ENCODE results near the gene KDM1A.

The KDM1A gene

GRCh38 chr1:23079025-23079424 is 59.8 kb downstream of the KDM1A start:
- no peaks in the 10 kb centered on the region for H3K9me3 ChIP-seq (ENCODE audit: control insufficient read depth in 1 of 2, low read length in 2 of 2)
- no peak overlapping the region for H3K27ac ChIP-seq (ENCODE audit: low read length)
- no peak overlapping the region for H3K4me3 ChIP-seq (ENCODE audit: low read depth in 1 of 2, low read length in 2 of 2)
- H3K27me3 ChIP-seq (ENCODE audit: low read depth, low read length), result no peaks in the 10 kb centered on the region
- peaks cover 52 to 68% of the 10 kb centered on the region in 2 donors for H3K36me3 ChIP-seq (ENCODE audit: control insufficient read depth in 1 of 2, insufficient read depth in 2 of 2, low read length in 2 of 2)
- no peaks in the 10 kb centered on the region for H3K4me1 ChIP-seq (ENCODE audit: control insufficient read depth in 1 of 2, insufficient read depth in 2 of 2, low read length in 2 of 2)

- H3K27me3 ChIP-seq (ENCODE audit: low read depth, low read length), result no peaks in the 10 kb centered on the region
- peaks cover 58 to 84% of the 10 kb centered on the region in 2 donors for H3K36me3 ChIP-seq (ENCODE audit: control insufficient read depth in 1 of 2, insufficient read depth in 2 of 2, low read length in 2 of 2)
- H3K9me3 ChIP-seq (ENCODE audit: control insufficient read depth in 1 of 2, low read length in 2 of 2), result no peaks in the 10 kb centered on the region
- H3K27ac ChIP-seq (ENCODE audit: low read length), result no peak overlapping the region
- peaks cover 0 to 2% of the 10 kb centered on the region in 2 donors for H3K4me1 ChIP-seq (ENCODE audit: control insufficient read depth in 1 of 2, insufficient read depth in 2 of 2, low read length in 2 of 2)
- no peak overlapping the region for H3K4me3 ChIP-seq (ENCODE audit: low read depth in 1 of 2, low read length in 2 of 2)
Observed at GRCh38 chr1:23080885-23081284, 61.6 kb downstream of the KDM1A start.

GRCh38 chr1:23081376-23081775 is 62.1 kb downstream of the KDM1A start:
- Histone ChIP-seq H3K4me3 (ENCODE audit: low read depth in 1 of 2, low read length in 2 of 2) (no peak overlapping the region), H3K36me3 (ENCODE audit: control insufficient read depth in 1 of 2, insufficient read depth in 2 of 2, low read length in 2 of 2) (peaks cover 62 to 88% of the 10 kb centered on the region in 2 donors), H3K27ac (ENCODE audit: low read length) (no peak overlapping the region), H3K9me3 (ENCODE audit: control insufficient read depth in 1 of 2, low read length in 2 of 2) (no peaks in the 10 kb centered on the region), H3K4me1 (ENCODE audit: control insufficient read depth in 1 of 2, insufficient read depth in 2 of 2, low read length in 2 of 2) (peaks cover 0 to 4% of the 10 kb centered on the region in 2 donors), H3K27me3 (ENCODE audit: low read depth, low read length) (no peaks in the 10 kb centered on the region)

GRCh38 chr1:23083714-23084480 is 64.6 kb downstream of the KDM1A start:
- H3K9me3 ChIP-seq (ENCODE audit: control insufficient read depth in 1 of 2, low read length in 2 of 2), result no peaks in the 10 kb centered on the region
- peaks cover 0 to 4% of the 10 kb centered on the region in 2 donors for H3K4me1 ChIP-seq (ENCODE audit: control insufficient read depth in 1 of 2, insufficient read depth in 2 of 2, low read length in 2 of 2)
- H3K36me3 ChIP-seq (ENCODE audit: control insufficient read depth in 1 of 2, insufficient read depth in 2 of 2, low read length in 2 of 2), result peaks cover 80 to 92% of the 10 kb centered on the region in 2 donors
- H3K27ac ChIP-seq (ENCODE audit: low read length), result no peak overlapping the region
- H3K4me3 ChIP-seq (ENCODE audit: low read depth in 1 of 2, low read length in 2 of 2), result no peak overlapping the region
- H3K27me3 ChIP-seq (ENCODE audit: low read depth, low read length), result no peaks in the 10 kb centered on the region

- Histone ChIP-seq H3K9me3 (ENCODE audit: control insufficient read depth in 1 of 2, low read length in 2 of 2) (no peaks in the 10 kb centered on the region), H3K27me3 (ENCODE audit: low read depth, low read length) (no peaks in the 10 kb centered on the region), H3K36me3 (ENCODE audit: control insufficient read depth in 1 of 2, insufficient read depth in 2 of 2, low read length in 2 of 2) (peaks cover 73 to 85% of the 10 kb centered on the region in 2 donors), H3K4me3 (ENCODE audit: low read depth in 1 of 2, low read length in 2 of 2) (no peak overlapping the region), H3K27ac (ENCODE audit: low read length) (no peak overlapping the region), H3K4me1 (ENCODE audit: control insufficient read depth in 1 of 2, insufficient read depth in 2 of 2, low read length in 2 of 2) (peaks cover 0 to 4% of the 10 kb centered on the region in 2 donors)
Observed at GRCh38 chr1:23084880-23085279, 65.6 kb downstream of the KDM1A start.

GRCh38 chr1:23085696-23086095 is 66.4 kb downstream of the KDM1A start:
- Histone ChIP-seq H3K27ac (ENCODE audit: low read length) (no peak overlapping the region), H3K9me3 (ENCODE audit: control insufficient read depth in 1 of 2, low read length in 2 of 2) (no peaks in the 10 kb centered on the region), H3K27me3 (ENCODE audit: low read depth, low read length) (no peaks in the 10 kb centered on the region), H3K4me1 (ENCODE audit: control insufficient read depth in 1 of 2, insufficient read depth in 2 of 2, low read length in 2 of 2) (peaks cover 0 to 4% of the 10 kb centered on the region in 2 donors), H3K4me3 (ENCODE audit: low read depth in 1 of 2, low read length in 2 of 2) (no peak overlapping the region), H3K36me3 (ENCODE audit: control insufficient read depth in 1 of 2, insufficient read depth in 2 of 2, low read length in 2 of 2) (peaks cover 71 to 79% of the 10 kb centered on the region in 2 donors)

- H3K4me3 ChIP-seq (ENCODE audit: low read depth in 1 of 2, low read length in 2 of 2), result no peak overlapping the region
- peaks cover 0 to 4% of the 10 kb centered on the region in 2 donors for H3K4me1 ChIP-seq (ENCODE audit: control insufficient read depth in 1 of 2, insufficient read depth in 2 of 2, low read length in 2 of 2)
- peaks cover 70 to 79% of the 10 kb centered on the region in 2 donors for H3K36me3 ChIP-seq (ENCODE audit: control insufficient read depth in 1 of 2, insufficient read depth in 2 of 2, low read length in 2 of 2)
- H3K27me3 ChIP-seq (ENCODE audit: low read depth, low read length), result no peaks in the 10 kb centered on the region
- H3K27ac ChIP-seq (ENCODE audit: low read length), result no peak overlapping the region
- no peaks in the 10 kb centered on the region for H3K9me3 ChIP-seq (ENCODE audit: control insufficient read depth in 1 of 2, low read length in 2 of 2)
Observed at GRCh38 chr1:23088027-23088426, 68.8 kb downstream of the KDM1A start.

- Histone ChIP-seq H3K4me1 (ENCODE audit: control insufficient read depth in 1 of 2, insufficient read depth in 2 of 2, low read length in 2 of 2) (peaks cover 0 to 4% of the 10 kb centered on the region in 2 donors), H3K36me3 (ENCODE audit: control insufficient read depth in 1 of 2, insufficient read depth in 2 of 2, low read length in 2 of 2) (peaks cover 71 to 79% of the 10 kb centered on the region in 2 donors), H3K9me3 (ENCODE audit: control insufficient read depth in 1 of 2, low read length in 2 of 2) (no peaks in the 10 kb centered on the region)
Observed at GRCh38 chr1:23090056-23090455, 70.8 kb downstream of the KDM1A start.

GRCh38 chr1:23091545-23091944 is 72.3 kb downstream of the KDM1A start:
- H3K27ac ChIP-seq (ENCODE audit: low read length), result no peak overlapping the region
- H3K9me3 ChIP-seq (ENCODE audit: control insufficient read depth in 1 of 2, low read length in 2 of 2), result no peaks in the 10 kb centered on the region
- peaks cover 59 to 67% of the 10 kb centered on the region in 2 donors for H3K36me3 ChIP-seq (ENCODE audit: control insufficient read depth in 1 of 2, insufficient read depth in 2 of 2, low read length in 2 of 2)
- no peak overlapping the region for H3K4me3 ChIP-seq (ENCODE audit: low read depth in 1 of 2, low read length in 2 of 2)
- H3K4me1 ChIP-seq (ENCODE audit: control insufficient read depth in 1 of 2, insufficient read depth in 2 of 2, low read length in 2 of 2), result no peaks in the 10 kb centered on the region
- no peaks in the 10 kb centered on the region for H3K27me3 ChIP-seq (ENCODE audit: low read depth, low read length)

More at GRCh38 chr1:23090056-23090455, 70.8 kb downstream of the KDM1A start:
- Histone ChIP-seq H3K27me3 (ENCODE audit: low read depth, low read length) (no peaks in the 10 kb centered on the region), H3K27ac (ENCODE audit: low read length) (no peak overlapping the region), H3K4me3 (ENCODE audit: low read depth in 1 of 2, low read length in 2 of 2) (no peak overlapping the region)

- Histone ChIP-seq H3K27me3 (ENCODE audit: low read depth, low read length) (no peaks in the 10 kb centered on the region), H3K36me3 (ENCODE audit: control insufficient read depth in 1 of 2, insufficient read depth in 2 of 2, low read length in 2 of 2) (peaks cover 50 to 58% of the 10 kb centered on the region in 2 donors), H3K4me1 (ENCODE audit: control insufficient read depth in 1 of 2, insufficient read depth in 2 of 2, low read length in 2 of 2) (no peaks in the 10 kb centered on the region), H3K27ac (ENCODE audit: low read length) (no peak overlapping the region), H3K9me3 (ENCODE audit: control insufficient read depth in 1 of 2, low read length in 2 of 2) (no peaks in the 10 kb centered on the region), H3K4me3 (ENCODE audit: low read depth in 1 of 2, low read length in 2 of 2) (no peak overlapping the region)
Observed at GRCh38 chr1:23092447-23092846, 73.2 kb downstream of the KDM1A start.

GRCh38 chr1:23097316-23097715 is 78.0 kb downstream of the KDM1A start:
- Histone ChIP-seq H3K27ac (ENCODE audit: low read length) (no peak overlapping the region), H3K27me3 (ENCODE audit: low read depth, low read length) (no peaks in the 10 kb centered on the region), H3K4me1 (ENCODE audit: control insufficient read depth in 1 of 2, insufficient read depth in 2 of 2, low read length in 2 of 2) (peaks cover 14 to 25% of the 10 kb centered on the region in 2 donors), H3K36me3 (ENCODE audit: control insufficient read depth in 1 of 2, insufficient read depth in 2 of 2, low read length in 2 of 2) (peaks cover 19 to 22% of the 10 kb centered on the region in 2 donors), H3K9me3 (ENCODE audit: control insufficient read depth in 1 of 2, low read length in 2 of 2) (no peaks in the 10 kb centered on the region), H3K4me3 (ENCODE audit: low read depth in 1 of 2, low read length in 2 of 2) (no peak overlapping the region)
